GM19238 (cell line): ENCODE results near the gene CCL8.

ENCODE experiments used
- DNase-seq: peaks from one replicate; pipeline ENCODE4 v3.0.0; 2011; ENCODE audit warnings: low spot score; ENCODE audit not compliant: insufficient read length

Gene CCL8

DNA sequence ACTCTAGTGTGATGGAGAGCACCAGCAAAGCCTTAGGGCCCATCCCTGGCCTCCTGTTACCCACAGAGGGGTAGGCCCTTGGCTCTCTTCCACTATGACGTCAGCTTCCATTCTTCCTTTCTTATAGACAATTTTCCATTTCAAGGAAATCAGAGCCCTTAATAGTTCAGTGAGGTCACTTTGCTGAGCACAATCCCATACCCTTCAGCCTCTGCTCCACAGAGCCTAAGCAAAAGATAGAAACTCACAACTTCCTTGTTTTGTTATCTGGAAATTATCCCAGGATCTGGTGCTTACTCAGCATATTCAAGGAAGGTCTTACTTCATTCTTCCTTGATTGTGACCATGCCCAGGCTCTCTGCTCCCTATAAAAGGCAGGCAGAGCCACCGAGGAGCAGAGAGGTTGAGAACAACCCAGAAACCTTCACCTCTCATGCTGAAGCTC is at the start of gene CCL8:
CCL8 (plus strand) TSS at position 397 of the 445 bp plus-strand sequence. CDS start 67 bp downstream, outside the sequence.
- DNase-seq, result no peak

GRCh38 chr17:34269969-34270368 is 49.3 kb upstream of the CCL8 start, which contains the start of gene CCL7:
Gene CCL7, plus strand, starts transcription at chr17:34270221. Its CDS starts 70 bp downstream, at chr17:34270291.
- no peak for DNase-seq

GRCh38 chr17:34275881-34276280 is 43.4 kb upstream of the CCL8 start:
- no peak for DNase-seq

DNA sequence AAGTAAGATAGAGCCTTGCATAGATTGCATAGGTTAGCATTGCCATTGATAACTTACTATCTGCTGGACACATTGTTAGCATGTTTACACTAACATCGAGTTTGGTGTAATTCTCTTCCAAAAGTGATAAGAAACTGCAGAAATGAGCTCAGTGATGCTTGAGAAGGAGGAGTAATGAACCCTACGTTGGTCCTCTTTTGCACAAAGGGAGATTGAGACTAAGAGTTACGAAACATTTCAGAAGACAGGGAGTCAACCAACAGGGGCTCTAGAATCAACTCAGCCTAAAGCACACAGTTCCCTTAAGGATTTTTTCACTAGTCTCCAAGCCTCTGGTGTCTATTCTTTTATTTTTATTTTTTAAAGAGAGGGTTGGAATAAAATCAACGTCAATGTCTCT is 42.4 kb upstream of the CCL8 start:
- DNase-seq, result no peak

GRCh38 chr17:34283571-34283970 is 35.7 kb upstream of the CCL8 start:
- DNase-seq, result no peak

DNA sequence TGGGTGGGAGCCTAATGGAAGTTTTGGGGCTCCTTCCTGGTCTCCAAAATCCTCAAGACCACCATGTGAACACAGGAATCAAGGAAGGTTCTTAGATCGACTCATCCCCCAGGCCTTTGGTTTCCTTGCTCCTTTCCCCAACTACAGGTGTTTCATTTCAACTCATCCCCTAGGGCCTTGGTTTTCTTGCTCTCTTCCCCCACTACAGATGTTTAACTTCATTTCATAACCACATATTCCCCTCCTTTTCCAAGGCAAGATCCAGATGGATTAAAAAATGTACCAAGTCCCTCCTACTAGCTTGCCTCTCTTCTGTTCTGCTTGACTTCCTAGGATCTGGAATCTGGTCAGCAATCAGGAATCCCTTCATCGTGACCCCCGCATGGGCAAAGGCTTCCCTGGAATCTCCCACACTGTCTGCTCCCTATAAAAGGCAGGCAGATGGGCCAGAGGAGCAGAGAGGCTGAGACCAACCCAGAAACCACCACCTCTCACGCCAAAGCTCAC is 33.9 kb upstream of the CCL8 start, which contains the start of gene CCL11:
CCL11 (plus strand) TSS at position 457 of the 507 bp plus-strand sequence. CDS start 67 bp downstream, outside the sequence.
- DNase-seq, result no peak

- DNase-seq, result no peak
These were observed 31.4 kb upstream of the CCL8 start for GRCh38 chr17:34287875-34288274.

- no peak for DNase-seq
These were observed 28.6 kb upstream of the CCL8 start for GRCh38 chr17:34290586-34290985.

GRCh38 chr17:34291721-34292348 is 27.4 kb upstream of the CCL8 start:
- no peak for DNase-seq

DNA sequence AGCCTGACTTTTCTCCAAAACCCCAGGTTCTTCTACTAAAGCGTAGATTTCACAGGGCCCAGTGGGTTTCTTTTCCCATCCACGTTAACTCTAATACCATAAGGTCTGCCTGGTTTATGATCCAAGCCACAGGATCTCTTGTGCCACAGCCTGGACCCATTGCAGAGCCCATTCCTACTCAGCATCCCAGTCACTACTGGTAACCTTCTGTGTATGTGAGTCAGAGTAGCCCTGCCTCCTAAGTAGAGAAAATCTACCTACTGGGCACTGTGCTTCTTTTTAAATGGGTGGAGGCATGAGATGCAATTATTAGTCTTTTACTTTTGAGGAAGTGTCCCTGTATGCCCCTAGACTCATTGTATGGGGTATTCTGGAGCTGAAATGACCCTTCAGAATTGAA is 20.2 kb upstream of the CCL8 start:
- DNase-seq, result no peak

DNA sequence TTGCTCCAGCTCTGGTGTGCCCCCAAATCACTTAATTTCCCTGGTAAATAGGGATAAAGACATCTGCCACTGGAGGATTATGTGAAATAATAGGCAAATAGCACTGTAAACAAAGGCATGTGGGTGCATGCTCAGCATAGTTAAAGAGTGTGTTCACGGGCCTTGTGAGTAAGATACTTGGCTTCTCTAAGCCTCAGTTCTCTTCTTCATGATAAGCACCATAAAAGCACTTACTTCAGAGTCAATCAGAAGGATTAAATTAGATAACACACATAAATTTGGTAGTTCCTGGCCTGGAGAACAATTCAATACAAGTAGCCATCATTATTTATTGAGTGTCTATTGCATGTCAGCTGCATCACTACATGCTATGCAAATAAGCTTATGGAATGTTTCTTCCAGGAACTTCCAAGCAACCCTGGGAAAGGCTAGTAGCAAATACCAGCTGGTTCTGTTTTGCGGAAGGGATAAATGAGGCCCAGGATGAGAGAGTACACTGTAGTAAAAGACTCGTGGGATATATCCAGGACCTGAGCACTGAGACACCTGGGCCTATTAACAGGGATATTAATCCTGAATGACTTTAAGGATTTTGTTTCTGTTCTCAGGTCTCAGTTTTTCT is 19.2 kb upstream of the CCL8 start:
- DNase-seq, result no peak

DNA sequence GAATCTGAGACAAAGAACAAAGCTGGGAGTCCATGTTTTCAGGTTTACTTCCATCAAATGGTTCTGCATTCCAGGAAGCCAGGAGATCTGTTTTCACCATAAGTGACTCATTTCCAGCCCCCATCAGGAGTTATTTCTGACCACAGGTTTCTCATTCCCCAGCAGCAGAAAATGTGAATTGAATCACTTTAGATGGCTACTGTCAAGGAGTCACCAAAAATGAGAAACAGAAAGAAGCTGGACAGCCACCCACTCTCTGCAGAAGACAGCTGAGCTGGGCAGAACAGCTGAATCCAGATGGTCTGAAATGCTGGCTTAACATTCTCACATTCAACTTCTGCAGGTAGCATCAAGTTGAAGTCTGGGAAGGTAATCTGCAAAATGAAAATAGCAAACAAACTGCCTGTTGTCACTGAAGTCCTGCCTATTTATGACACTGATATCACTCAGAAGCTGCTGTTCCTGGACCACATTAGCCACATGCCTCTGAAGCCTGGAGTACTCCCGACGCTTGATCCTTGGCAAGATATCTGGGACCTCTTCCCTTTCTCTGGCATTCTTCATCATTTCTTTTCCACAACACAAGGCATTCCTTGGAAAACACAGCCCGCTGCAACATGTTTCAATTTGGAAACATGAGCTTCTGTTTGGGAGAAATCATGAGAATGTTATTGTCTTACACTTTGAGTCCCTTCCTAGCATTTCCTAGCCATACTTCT is 18.4 kb upstream of the CCL8 start:
- no peak for DNase-seq

- no peak for DNase-seq
These were observed 17.2 kb upstream of the CCL8 start for GRCh38 chr17:34301986-34302385.

- DNase-seq, result no peak
These were observed 16.6 kb upstream of the CCL8 start for GRCh38 chr17:34302636-34303035.

DNA sequence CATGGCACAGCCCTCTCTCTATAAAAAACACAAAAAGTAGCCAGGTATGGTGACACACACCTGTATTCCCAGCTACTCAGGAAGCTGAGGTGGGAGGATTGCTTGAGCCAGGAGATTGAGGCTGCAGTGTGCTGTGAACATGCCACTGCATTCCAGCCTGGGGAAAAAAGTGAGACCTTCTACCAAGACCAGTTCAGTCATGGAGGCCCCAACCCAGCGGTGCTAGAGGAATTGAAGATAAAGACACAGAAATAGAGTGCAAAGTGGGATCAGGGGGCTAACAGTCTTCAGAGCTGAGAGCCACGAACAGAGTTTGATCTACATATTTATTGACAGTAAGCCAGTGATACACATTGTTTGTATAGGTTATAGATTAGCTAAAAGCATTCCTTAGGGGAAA is 15.6 kb upstream of the CCL8 start:
- no peak for DNase-seq

- DNase-seq, result no peak
These were observed 14.2 kb upstream of the CCL8 start for GRCh38 chr17:34305061-34305460.

- no peak for DNase-seq
These were observed 13.6 kb upstream of the CCL8 start for GRCh38 chr17:34305606-34306005.

DNA sequence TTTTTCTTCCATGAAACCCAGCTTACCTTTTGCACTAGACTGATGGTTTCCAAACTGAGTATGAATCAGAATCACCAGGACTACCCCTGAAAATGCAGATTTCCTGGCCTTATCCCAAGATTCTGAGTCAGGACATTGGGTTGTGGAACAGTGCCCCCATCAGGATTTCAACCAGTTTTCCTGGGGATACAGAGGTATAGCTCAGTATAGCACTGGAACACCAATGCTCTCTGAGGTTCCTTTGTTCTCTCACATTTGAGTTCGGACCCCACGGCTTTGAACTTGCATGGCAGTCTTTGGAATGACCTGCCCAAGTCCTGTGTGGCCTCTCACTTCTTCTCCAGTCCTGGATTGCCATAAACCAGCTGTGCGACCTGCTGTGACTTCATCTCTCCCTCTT is 12.8 kb upstream of the CCL8 start:
- no peak for DNase-seq

DNA sequence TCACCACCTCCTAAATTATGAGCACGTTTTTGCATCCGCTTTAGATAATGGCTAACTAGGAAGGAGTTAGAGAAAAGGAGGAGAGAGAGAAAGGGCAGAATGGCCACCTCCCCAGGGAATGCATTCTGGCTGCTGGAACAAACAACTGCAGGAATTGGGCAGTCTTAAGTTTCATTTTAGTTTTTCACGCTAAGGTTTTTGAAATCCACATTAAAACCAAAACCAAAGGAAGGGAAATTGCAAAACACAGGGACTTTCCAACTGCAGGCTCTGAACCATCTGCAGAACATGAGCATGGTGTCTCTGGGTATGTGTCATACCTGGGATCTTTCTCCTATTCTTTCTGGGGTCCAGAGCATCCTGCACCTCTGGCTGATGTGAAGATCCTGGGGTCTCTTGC is 12.1 kb upstream of the CCL8 start:
- no peak for DNase-seq

DNA sequence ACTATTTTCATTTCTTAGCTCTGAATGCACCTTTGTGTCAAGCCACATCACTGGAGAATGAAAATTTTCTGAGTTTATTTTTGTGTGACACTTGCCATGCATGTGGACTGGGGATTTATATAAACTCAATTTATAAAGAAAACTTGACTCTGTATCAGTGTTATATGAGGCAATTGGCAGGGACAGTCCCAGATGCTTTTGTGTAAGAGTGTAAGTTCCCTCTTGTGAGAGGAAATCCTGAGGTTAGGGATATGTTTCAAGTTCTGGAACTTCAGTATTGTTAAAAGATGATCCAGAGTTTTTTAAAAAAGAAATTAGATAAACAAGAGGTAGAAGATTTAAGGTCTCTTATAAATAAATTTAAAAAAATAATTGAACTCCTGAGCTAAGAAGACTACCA is 10.9 kb upstream of the CCL8 start:
- no peak for DNase-seq

GRCh38 chr17:34311291-34311690 is 7.9 kb upstream of the CCL8 start:
- DNase-seq, result no peak

DNA sequence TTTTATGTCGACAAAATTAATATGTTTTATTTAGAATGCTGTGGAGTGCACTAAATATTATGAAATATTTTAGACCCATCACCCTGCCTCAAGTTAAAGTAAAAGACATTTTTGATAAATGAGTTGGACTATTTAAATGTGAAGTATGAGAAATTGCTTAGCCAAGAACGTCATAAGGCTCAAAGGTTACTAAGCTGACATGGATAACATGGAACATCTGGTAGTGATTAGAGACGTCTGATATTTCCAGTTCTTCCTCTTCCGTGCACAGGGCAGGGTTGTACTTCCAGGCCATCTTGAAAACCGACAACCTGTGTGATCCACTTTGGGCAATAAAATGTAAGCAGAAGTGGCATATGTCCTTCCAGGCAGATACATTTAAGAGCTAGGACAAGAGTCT is 7.2 kb upstream of the CCL8 start:
- DNase-seq, result no peak
